Calu3 (cell line): ENCODE data around the gene RHOXF2B. TPM values are rescaled to one million over a fixed set of nuclear protein-coding genes. Genes with fewer than 3 reads are reported as not detected.
"Not testable (repeated sequence)": the region's sequence is repeated elsewhere in the genome, so short reads cannot be mapped to it uniquely, and the experiment has no call there.

ENCODE experiments used
- BruUV-seq: library from RNA; stranded (reverse); fragments of 400-500 nt; replicated peaks from 2 replicates; lab custom pipeline; 2021; lab: Mats Ljungman, UMichigan
- CTCF ChIA-PET: fragments of 300-600 bp; sonication (Branson Sonifier 250); formaldehyde crosslinking; loops from one replicate; lab custom pipeline; 2022; ENCODE audit warnings: antibody characterized with exemption; lab: Charles Lee
- DNase-seq: peaks from one replicate; pipeline ENCODE4 v3.0.0; 2022
- H3K27ac Mint-ChIP-seq: one replicate; pipeline ENCODE4 v1.8.0; 2022; ENCODE audit warnings: mixed read lengths; ENCODE audit not compliant: unreplicated experiment
- H3K27me3 Mint-ChIP-seq: one replicate; pipeline ENCODE4 v1.8.0; 2022; ENCODE audit warnings: mixed read lengths; ENCODE audit not compliant: unreplicated experiment
- H3K36me3 Mint-ChIP-seq: one replicate; pipeline ENCODE4 v1.8.0; 2022; ENCODE audit warnings: mild to moderate bottlenecking, moderate library complexity, mixed read lengths; ENCODE audit not compliant: insufficient read depth, unreplicated experiment
- H3K4me1 Mint-ChIP-seq: one replicate; pipeline ENCODE4 v1.8.0; 2022; ENCODE audit warnings: mild to moderate bottlenecking, low read depth, mixed read lengths; ENCODE audit not compliant: unreplicated experiment
- H3K4me3 Mint-ChIP-seq: one replicate; pipeline ENCODE4 v1.8.0; 2022; ENCODE audit warnings: mild to moderate bottlenecking, low read depth, moderate library complexity, mixed read lengths; ENCODE audit not compliant: unreplicated experiment
- H3K9me3 Mint-ChIP-seq: one replicate; pipeline ENCODE4 v1.8.0; 2022; ENCODE audit warnings: low read depth, mixed read lengths; ENCODE audit not compliant: unreplicated experiment
- CTCF ChIP-seq: fragments of 200-600 bp; IDR thresholded peaks from one replicate; pipeline ENCODE4 v1.8.0; 2022; ENCODE audit warnings: antibody characterized with exemption; ENCODE audit not compliant: unreplicated experiment
- intact Hi-C: fragments of 100-400 bp; cut with micrococcal nuclease; formaldehyde crosslinking; loops from one replicate; pipeline ENCODE4 v1.10.0; 2022; ENCODE audit not compliant: unreplicated experiment
- total RNA-seq: library from RNA; stranded (reverse); gene quantifications from 2 replicates; pipeline ENCODE4 v1.2.3, GENCODE V29; 2022

The RHOXF2B gene
- total RNA-seq, 1 experiment from 2014 or later = not detected

GRCh38 chrX:120109378-120109777 is 31.9 kb upstream of the RHOXF2B start:
- H3K4me3 Mint-ChIP-seq = no peak overlapping the region
- no peaks in the 10 kb centered on the region for H3K27me3 Mint-ChIP-seq
- intact Hi-C loops = no loop called here
- H3K36me3 Mint-ChIP-seq = no peaks in the 10 kb centered on the region
- CTCF ChIA-PET = no interaction called here
- DNase-seq = no peak
- no peak for TF ChIP-seq CTCF
- H3K27ac Mint-ChIP-seq = no peak overlapping the region
- H3K4me1 Mint-ChIP-seq = no peaks in the 10 kb centered on the region
- no peaks in the 10 kb centered on the region for H3K9me3 Mint-ChIP-seq
- no TSS peak for BruUV-seq

GRCh38 chrX:120104707-120105106 is 27.2 kb upstream of the RHOXF2B start:
- H3K36me3 Mint-ChIP-seq, intact Hi-C loops, BruUV-seq, H3K27ac Mint-ChIP-seq, H3K4me1 Mint-ChIP-seq, DNase-seq, CTCF ChIA-PET, H3K4me3 Mint-ChIP-seq, H3K9me3 Mint-ChIP-seq, H3K27me3 Mint-ChIP-seq: not testable (repeated sequence)

GRCh38 chrX:120101057-120101456 is 23.6 kb upstream of the RHOXF2B start:
- intact Hi-C loops, H3K9me3 Mint-ChIP-seq, DNase-seq, H3K27me3 Mint-ChIP-seq, H3K4me3 Mint-ChIP-seq, H3K27ac Mint-ChIP-seq, H3K4me1 Mint-ChIP-seq, H3K36me3 Mint-ChIP-seq, BruUV-seq: not testable (repeated sequence)
- CTCF ChIA-PET = interaction anchor here (0.6 to 0.8 kb wide), 2 partner anchors 10 to 194 kb away, joined by 3 read pairs; no protein-coding TSS in a partner anchor

GRCh38 chrX:120090208-120090607 is 12.7 kb upstream of the RHOXF2B start:
- no peaks in the 10 kb centered on the region for H3K9me3 Mint-ChIP-seq
- CTCF ChIA-PET = no interaction called here
- peaks cover 15% of the 10 kb centered on the region for H3K4me1 Mint-ChIP-seq
- H3K36me3 Mint-ChIP-seq = no peaks in the 10 kb centered on the region
- intact Hi-C loops = no loop called here
- no peak overlapping the region for H3K4me3 Mint-ChIP-seq
- peaks cover 38% of the 10 kb centered on the region for H3K27me3 Mint-ChIP-seq
- TF ChIP-seq CTCF = no peak
- no TSS peak for BruUV-seq
- no peak overlapping the region for H3K27ac Mint-ChIP-seq
- DNase-seq = no peak

GRCh38 chrX:120087289-120088017 is 10.0 kb upstream of the RHOXF2B start:
- no peak for DNase-seq
- no peaks in the 10 kb centered on the region for H3K9me3 Mint-ChIP-seq
- no TSS peak for BruUV-seq
- H3K27ac Mint-ChIP-seq = no peak overlapping the region
- intact Hi-C loops = no loop called here
- peaks cover 15% of the 10 kb centered on the region for H3K4me1 Mint-ChIP-seq
- TF ChIP-seq CTCF = no peak
- CTCF ChIA-PET = no interaction called here
- H3K36me3 Mint-ChIP-seq = no peaks in the 10 kb centered on the region
- H3K27me3 Mint-ChIP-seq = peaks cover 38% of the 10 kb centered on the region
- H3K4me3 Mint-ChIP-seq = peak overlapping the region; percentile 43

GRCh38 chrX:120085553-120086185 is 8.2 kb upstream of the RHOXF2B start:
- H3K4me3 Mint-ChIP-seq, DNase-seq, H3K9me3 Mint-ChIP-seq, CTCF ChIA-PET, H3K27ac Mint-ChIP-seq, BruUV-seq, intact Hi-C loops, H3K36me3 Mint-ChIP-seq: not testable (repeated sequence)
- Mint-ChIP-seq H3K4me1 (peaks cover 15% of the 10 kb centered on the region), H3K27me3 (peaks cover 36% of the 10 kb centered on the region)

- H3K27me3 Mint-ChIP-seq, H3K4me3 Mint-ChIP-seq, H3K27ac Mint-ChIP-seq, H3K36me3 Mint-ChIP-seq, CTCF ChIA-PET, H3K9me3 Mint-ChIP-seq, intact Hi-C loops, BruUV-seq, H3K4me1 Mint-ChIP-seq, DNase-seq: not testable (repeated sequence)
Measured at GRCh38 chrX:120066169-120066568, 11.3 kb downstream of the RHOXF2B start.
